Amygdala (tissue), 56 donors: Measurements from ENCODE around the gene BIRC7.
A peak's percentile ranks its signal among the peaks of the same experiment; 100 is the strongest.
"Not testable (repeated sequence)": the region's sequence is repeated elsewhere in the genome, so short reads cannot be mapped to it uniquely, and the experiment has no call there.

Source experiments
- DNase-seq, 56 donors: peaks; one replicate each; lab custom pipeline; 2025; lab: John Stamatoyannopoulos, UW

The BIRC7 gene

GRCh38 chr20:63205896-63206295, 29.8 kb upstream of the BIRC7 start:
- no peak for DNase-seq

- DNase-seq: peak in 23 of 56 donors; percentile 15 to 71 (median 44)
Measured at GRCh38 chr20:63206878-63207277, 28.8 kb upstream of the BIRC7 start.

GRCh38 chr20:63208346-63208909, 27.3 kb upstream of the BIRC7 start:
- peak in 5 of 56 donors; percentile 8 to 45 (median 16) for DNase-seq

GRCh38 chr20:63210011-63210605, 25.6 kb upstream of the BIRC7 start:
- peak in 1 of 56 donors; percentile 36 for DNase-seq

- no peak for DNase-seq
Measured at GRCh38 chr20:63212393-63212730, 23.3 kb upstream of the BIRC7 start.

GRCh38 chr20:63212792-63213191, 22.9 kb upstream of the BIRC7 start:
- no peak for DNase-seq

- DNase-seq: no peak
Measured at GRCh38 chr20:63214514-63214913, 21.2 kb upstream of the BIRC7 start.

GRCh38 chr20:63215101-63216040, 20.3 kb upstream of the BIRC7 start:
- DNase-seq: no peak

- peak; percentile 49 to 96 (median 89) for DNase-seq
Measured at GRCh38 chr20:63216041-63216848, 19.5 kb upstream of the BIRC7 start, which contains the start of gene YTHDF1. Gene YTHDF1, minus strand, starts transcription at chr20:63216131. Its CDS starts 239 bp downstream, at chr20:63215892.

- no peak for DNase-seq
Measured at GRCh38 chr20:63216849-63217471, 18.7 kb upstream of the BIRC7 start.

GRCh38 chr20:63217706-63218105, 18.0 kb upstream of the BIRC7 start:
- no peak for DNase-seq

GRCh38 chr20:63218701-63219446, 16.8 kb upstream of the BIRC7 start:
- no peak for DNase-seq

- no peak for DNase-seq
Measured at GRCh38 chr20:63219447-63219821, 16.3 kb upstream of the BIRC7 start.

- DNase-seq: no peak
Measured at GRCh38 chr20:63219866-63220521, 15.7 kb upstream of the BIRC7 start.

- DNase-seq: no peak
Measured at GRCh38 chr20:63220696-63221399, 14.9 kb upstream of the BIRC7 start.

- not testable (repeated sequence) for DNase-seq
Measured at GRCh38 chr20:63221400-63222053, 14.2 kb upstream of the BIRC7 start.

GRCh38 chr20:63222541-63222940, 13.2 kb upstream of the BIRC7 start:
- no peak for DNase-seq
